Measurements from ENCODE around the gene HOXC4.
A peak's percentile ranks its signal among the peaks of the same experiment; 100 is the strongest.

Gene HOXC4

DNA sequence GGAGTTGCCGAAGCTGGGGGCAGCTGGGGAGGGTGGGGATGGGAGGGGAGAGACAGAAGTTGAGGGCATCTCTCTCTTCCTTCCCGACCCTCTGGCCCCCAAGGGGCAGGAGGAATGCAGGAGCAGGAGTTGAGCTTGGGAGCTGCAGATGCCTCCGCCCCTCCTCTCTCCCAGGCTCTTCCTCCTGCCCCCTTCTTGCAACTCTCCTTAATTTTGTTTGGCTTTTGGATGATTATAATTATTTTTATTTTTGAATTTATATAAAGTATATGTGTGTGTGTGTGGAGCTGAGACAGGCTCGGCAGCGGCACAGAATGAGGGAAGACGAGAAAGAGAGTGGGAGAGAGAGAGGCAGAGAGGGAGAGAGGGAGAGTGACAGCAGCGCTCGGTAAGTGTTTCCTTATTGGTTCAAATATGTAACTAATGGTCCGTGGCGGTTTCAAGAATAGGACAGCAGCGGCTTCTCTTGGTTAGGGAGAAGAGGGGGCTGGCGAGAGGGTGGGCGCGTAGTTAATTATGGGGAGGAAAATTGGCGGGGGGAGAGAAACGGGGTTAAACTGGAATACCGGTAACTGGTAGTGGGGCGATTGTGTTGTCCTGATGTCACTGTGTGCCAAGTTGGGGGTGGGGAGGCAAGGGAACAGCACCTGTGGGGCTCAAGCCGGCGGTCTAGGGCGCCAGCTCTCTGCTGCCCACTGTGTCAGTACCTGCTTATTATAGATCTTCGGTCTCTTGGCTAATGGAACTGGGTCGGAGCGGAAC is 36.4 kb upstream of the HOXC4 start (continued):
- TF ChIP-seq, protein P1, sequence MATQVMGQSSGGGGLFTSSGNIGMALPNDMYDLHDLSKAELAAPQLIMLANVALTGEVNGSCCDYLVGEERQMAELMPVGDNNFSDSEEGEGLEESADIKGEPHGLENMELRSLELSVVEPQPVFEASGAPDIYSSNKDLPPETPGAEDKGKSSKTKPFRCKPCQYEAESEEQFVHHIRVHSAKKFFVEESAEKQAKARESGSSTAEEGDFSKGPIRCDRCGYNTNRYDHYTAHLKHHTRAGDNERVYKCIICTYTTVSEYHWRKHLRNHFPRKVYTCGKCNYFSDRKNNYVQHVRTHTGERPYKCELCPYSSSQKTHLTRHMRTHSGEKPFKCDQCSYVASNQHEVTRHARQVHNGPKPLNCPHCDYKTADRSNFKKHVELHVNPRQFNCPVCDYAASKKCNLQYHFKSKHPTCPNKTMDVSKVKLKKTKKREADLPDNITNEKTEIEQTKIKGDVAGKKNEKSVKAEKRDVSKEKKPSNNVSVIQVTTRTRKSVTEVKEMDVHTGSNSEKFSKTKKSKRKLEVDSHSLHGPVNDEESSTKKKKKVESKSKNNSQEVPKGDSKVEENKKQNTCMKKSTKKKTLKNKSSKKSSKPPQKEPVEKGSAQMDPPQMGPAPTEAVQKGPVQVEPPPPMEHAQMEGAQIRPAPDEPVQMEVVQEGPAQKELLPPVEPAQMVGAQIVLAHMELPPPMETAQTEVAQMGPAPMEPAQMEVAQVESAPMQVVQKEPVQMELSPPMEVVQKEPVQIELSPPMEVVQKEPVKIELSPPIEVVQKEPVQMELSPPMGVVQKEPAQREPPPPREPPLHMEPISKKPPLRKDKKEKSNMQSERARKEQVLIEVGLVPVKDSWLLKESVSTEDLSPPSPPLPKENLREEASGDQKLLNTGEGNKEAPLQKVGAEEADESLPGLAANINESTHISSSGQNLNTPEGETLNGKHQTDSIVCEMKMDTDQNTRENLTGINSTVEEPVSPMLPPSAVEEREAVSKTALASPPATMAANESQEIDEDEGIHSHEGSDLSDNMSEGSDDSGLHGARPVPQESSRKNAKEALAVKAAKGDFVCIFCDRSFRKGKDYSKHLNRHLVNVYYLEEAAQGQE (tag by site-specific recombination; IDR thresholded peaks at IDR 0.05): 0 out of 2 replicates have a peak, but pooled peaks have one; percentile 21
- TF ChIP-seq ZNF704 (tag by site-specific recombination; IDR thresholded peaks at IDR 0.05): no peak
- TF ChIP-seq GLIS1 (tag by site-specific recombination; IDR thresholded peaks at IDR 0.05): no peak; the same call in 1 of the 2 replicates
- no peak for TF ChIP-seq ZNF621 (tag by site-specific recombination; IDR thresholded peaks at IDR 0.05)
- peak; percentile 31; the same call in 1 of the 2 replicates for TF ChIP-seq ZNF580 (tag by site-specific recombination; IDR thresholded peaks at IDR 0.05)
- TF ChIP-seq ZNF792 (tag by site-specific recombination; IDR thresholded peaks at IDR 0.05): no peak
- no peak for TF ChIP-seq ZNF544 (tag by site-specific recombination; IDR thresholded peaks at IDR 0.05)
- TF ChIP-seq ZNF670 (tag by site-specific recombination; IDR thresholded peaks at IDR 0.05; ENCODE audit: low read depth): no peak

GRCh38 chr12:54017878-54018467 is 35.7 kb upstream of the HOXC4 start:
- H3K27ac ChIP-seq (ENCODE audit: extremely low read depth, low read depth, low read length): peak overlapping the region; percentile 100
- POLR2A ChIA-PET: interaction anchor here (0.6 to 2.5 kb wide), 29 partner anchors 9 to 1012 kb away, joined by 3 to 39 read pairs (median 6); partner anchors contain the start of genes ATP5MC2, CBX5, EIF4B and HNRNPA1
- TF ChIP-seq ZBTB44 (tag by site-specific recombination; IDR thresholded peaks at IDR 0.05): peak; percentile 62
- 0 out of 2 replicates have a peak, but pooled peaks have one; percentile 26 for TF ChIP-seq ZSCAN16 (tag by site-specific recombination; IDR thresholded peaks at IDR 0.05)
- TF ChIP-seq SP7 (tag by site-specific recombination; IDR thresholded peaks at IDR 0.05): peak; percentile 56; the same call in 1 of the 2 replicates
- TF ChIP-seq MYNN (tag by site-specific recombination; IDR thresholded peaks at IDR 0.05; ENCODE audit: borderline replicate concordance): no peak; the same call in 1 of the 2 replicates
- TF ChIP-seq ZNF837 (tag by site-specific recombination; IDR thresholded peaks at IDR 0.05): no peak
- TF ChIP-seq, protein P2, sequence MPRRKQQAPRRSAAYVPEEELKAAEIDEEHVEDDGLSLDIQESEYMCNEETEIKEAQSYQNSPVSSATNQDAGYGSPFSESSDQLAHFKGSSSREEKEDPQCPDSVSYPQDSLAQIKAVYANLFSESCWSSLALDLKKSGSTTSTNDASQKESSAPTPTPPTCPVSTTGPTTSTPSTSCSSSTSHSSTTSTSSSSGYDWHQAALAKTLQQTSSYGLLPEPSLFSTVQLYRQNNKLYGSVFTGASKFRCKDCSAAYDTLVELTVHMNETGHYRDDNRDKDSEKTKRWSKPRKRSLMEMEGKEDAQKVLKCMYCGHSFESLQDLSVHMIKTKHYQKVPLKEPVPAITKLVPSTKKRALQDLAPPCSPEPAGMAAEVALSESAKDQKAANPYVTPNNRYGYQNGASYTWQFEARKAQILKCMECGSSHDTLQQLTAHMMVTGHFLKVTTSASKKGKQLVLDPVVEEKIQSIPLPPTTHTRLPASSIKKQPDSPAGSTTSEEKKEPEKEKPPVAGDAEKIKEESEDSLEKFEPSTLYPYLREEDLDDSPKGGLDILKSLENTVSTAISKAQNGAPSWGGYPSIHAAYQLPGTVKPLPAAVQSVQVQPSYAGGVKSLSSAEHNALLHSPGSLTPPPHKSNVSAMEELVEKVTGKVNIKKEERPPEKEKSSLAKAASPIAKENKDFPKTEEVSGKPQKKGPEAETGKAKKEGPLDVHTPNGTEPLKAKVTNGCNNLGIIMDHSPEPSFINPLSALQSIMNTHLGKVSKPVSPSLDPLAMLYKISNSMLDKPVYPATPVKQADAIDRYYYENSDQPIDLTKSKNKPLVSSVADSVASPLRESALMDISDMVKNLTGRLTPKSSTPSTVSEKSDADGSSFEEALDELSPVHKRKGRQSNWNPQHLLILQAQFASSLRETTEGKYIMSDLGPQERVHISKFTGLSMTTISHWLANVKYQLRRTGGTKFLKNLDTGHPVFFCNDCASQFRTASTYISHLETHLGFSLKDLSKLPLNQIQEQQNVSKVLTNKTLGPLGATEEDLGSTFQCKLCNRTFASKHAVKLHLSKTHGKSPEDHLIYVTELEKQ (tag by site-specific recombination; IDR thresholded peaks at IDR 0.05; ENCODE audit: borderline replicate concordance): peak; percentile 56
- no peak for TF ChIP-seq ZNF692 (tag by site-specific recombination; IDR thresholded peaks at IDR 0.05)
- 0 out of 2 replicates have a peak, but pooled peaks have one; percentile 60 for TF ChIP-seq ZNF580 (tag by site-specific recombination; IDR thresholded peaks at IDR 0.05)
- peak; percentile 88 for TF ChIP-seq KLF16 (tag by site-specific recombination; IDR thresholded peaks at IDR 0.05)
- TF ChIP-seq ZBTB10 (tag by site-specific recombination; IDR thresholded peaks at IDR 0.05): peak; percentile 85

More at GRCh38 chr12:54017878-54018467, 35.7 kb upstream of the HOXC4 start:
- peaks cover 49% of the 10 kb centered on the region for H3K4me1 ChIP-seq (ENCODE audit: control insufficient read depth, insufficient read depth, low read length)
- no peaks in the 10 kb centered on the region for H3K9me3 ChIP-seq (ENCODE audit: control insufficient read depth, insufficient read depth, low read depth, low read length)
- H3K4me3 ChIP-seq (ENCODE audit: low read depth, low read length): peak overlapping the region; percentile 81
- H3K36me3 ChIP-seq (ENCODE audit: control insufficient read depth in 2 of 2, insufficient read depth in 1 of 2, low read length in 2 of 2): no peaks in the 10 kb centered on the region
- CTCF ChIA-PET: interaction anchor here (0.6 to 3.8 kb wide), 10 partner anchors 10 to 197 kb away, joined by 3 to 23 read pairs (median 6); partner anchors contain the start of genes HOXC10, HOXC5 and HOXC6

Data from HEK293 (cell line).